ENCODE measurements around the gene TCN2. TPM values are rescaled to one million over a fixed set of nuclear protein-coding genes. Genes with fewer than 3 reads are reported as not detected.
A peak's percentile ranks its signal among the peaks of the same experiment; 100 is the strongest.

TCN2 gene
- total RNA-seq, 2 donors from 2014 or later, result 16.7 to 40.7 TPM

- TF ChIP-seq, protein P1, sequence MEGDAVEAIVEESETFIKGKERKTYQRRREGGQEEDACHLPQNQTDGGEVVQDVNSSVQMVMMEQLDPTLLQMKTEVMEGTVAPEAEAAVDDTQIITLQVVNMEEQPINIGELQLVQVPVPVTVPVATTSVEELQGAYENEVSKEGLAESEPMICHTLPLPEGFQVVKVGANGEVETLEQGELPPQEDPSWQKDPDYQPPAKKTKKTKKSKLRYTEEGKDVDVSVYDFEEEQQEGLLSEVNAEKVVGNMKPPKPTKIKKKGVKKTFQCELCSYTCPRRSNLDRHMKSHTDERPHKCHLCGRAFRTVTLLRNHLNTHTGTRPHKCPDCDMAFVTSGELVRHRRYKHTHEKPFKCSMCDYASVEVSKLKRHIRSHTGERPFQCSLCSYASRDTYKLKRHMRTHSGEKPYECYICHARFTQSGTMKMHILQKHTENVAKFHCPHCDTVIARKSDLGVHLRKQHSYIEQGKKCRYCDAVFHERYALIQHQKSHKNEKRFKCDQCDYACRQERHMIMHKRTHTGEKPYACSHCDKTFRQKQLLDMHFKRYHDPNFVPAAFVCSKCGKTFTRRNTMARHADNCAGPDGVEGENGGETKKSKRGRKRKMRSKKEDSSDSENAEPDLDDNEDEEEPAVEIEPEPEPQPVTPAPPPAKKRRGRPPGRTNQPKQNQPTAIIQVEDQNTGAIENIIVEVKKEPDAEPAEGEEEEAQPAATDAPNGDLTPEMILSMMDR (IDR thresholded peaks at IDR 0.05), result no peak
- no peak for TF ChIP-seq POLR2A (IDR thresholded peaks at IDR 0.05)
- TF ChIP-seq POLR2AphosphoS5 (IDR thresholded peaks at IDR 0.05), result peak; percentile 42
- Histone ChIP-seq H3K4me3 (no peak overlapping the region), H3K27me3 (replicated peaks; ENCODE audit: insufficient read depth) (no peaks in the 10 kb centered on the region), H3K27ac (peak overlapping the region; percentile 37 to 38), H3K9me3 (no peaks in the 10 kb centered on the region), H3K4me1 (replicated peaks) (no peaks in the 10 kb centered on the region), H3K36me3 (no peaks in the 10 kb centered on the region)
- no peak for DNase-seq (ENCODE audit: low spot score)
- WGBS, result 50% methylated on average over 17 of the region's 17 CpGs
- intact Hi-C loops (cut with DNase I), result no loop called here
Measured at GRCh38 chr22:30609260-30610185, 2.5 kb downstream of the TCN2 start.

- no peak overlapping the region for H3K4me3 ChIP-seq
- intact Hi-C loops (cut with DNase I), result no loop called here
- DNase-seq (ENCODE audit: low spot score), result no peak
- no peak overlapping the region for H3K27ac ChIP-seq
- 80% methylated on average over 7 of the region's 7 CpGs for WGBS
- no peaks in the 10 kb centered on the region for H3K27me3 ChIP-seq (replicated peaks; ENCODE audit: insufficient read depth)
- H3K9me3 ChIP-seq, result no peaks in the 10 kb centered on the region
- no peaks in the 10 kb centered on the region for H3K4me1 ChIP-seq (replicated peaks)
- no peaks in the 10 kb centered on the region for H3K36me3 ChIP-seq
- no peak for TF ChIP-seq POLR2AphosphoS5 (IDR thresholded peaks at IDR 0.05)
- TF ChIP-seq POLR2A (IDR thresholded peaks at IDR 0.05), result no peak
- TF ChIP-seq, protein P1 (IDR thresholded peaks at IDR 0.05), result no peak
Measured at GRCh38 chr22:30610299-30610698, 3.3 kb downstream of the TCN2 start.

- H3K4me3 ChIP-seq, result no peak overlapping the region
- no peak overlapping the region for H3K27ac ChIP-seq
- no peaks in the 10 kb centered on the region for H3K36me3 ChIP-seq
- TF ChIP-seq, protein P1 (IDR thresholded peaks at IDR 0.05), result no peak
- TF ChIP-seq POLR2A (IDR thresholded peaks at IDR 0.05), result no peak
- 98% methylated on average over 3 of the region's 3 CpGs for WGBS
- intact Hi-C loops (cut with DNase I), result no loop called here
- DNase-seq (ENCODE audit: low spot score), result no peak
- H3K9me3 ChIP-seq, result no peaks in the 10 kb centered on the region
- no peaks in the 10 kb centered on the region for H3K4me1 ChIP-seq (replicated peaks)
- no peaks in the 10 kb centered on the region for H3K27me3 ChIP-seq (replicated peaks; ENCODE audit: insufficient read depth)
Measured at GRCh38 chr22:30611197-30611596, 4.2 kb downstream of the TCN2 start.

- Histone ChIP-seq H3K36me3 (no peaks in the 10 kb centered on the region), H3K27me3 (replicated peaks; ENCODE audit: insufficient read depth) (no peaks in the 10 kb centered on the region), H3K9me3 (no peaks in the 10 kb centered on the region), H3K27ac (no peak overlapping the region), H3K4me1 (replicated peaks) (no peaks in the 10 kb centered on the region), H3K4me3 (no peak overlapping the region)
- intact Hi-C loops (cut with DNase I), result no loop called here
- no peak for DNase-seq (ENCODE audit: low spot score)
- WGBS, result 95% methylated on average over 8 of the region's 8 CpGs
- TF ChIP-seq POLR2A (IDR thresholded peaks at IDR 0.05), result no peak
- TF ChIP-seq POLR2AphosphoS5 (IDR thresholded peaks at IDR 0.05), result no peak
- TF ChIP-seq, protein P1 (IDR thresholded peaks at IDR 0.05), result no peak
Measured at GRCh38 chr22:30612789-30613188, 5.8 kb downstream of the TCN2 start.

GRCh38 chr22:30614268-30614667, 7.3 kb downstream of the TCN2 start:
- TF ChIP-seq POLR2A (IDR thresholded peaks at IDR 0.05) (no peak), POLR2AphosphoS5 (IDR thresholded peaks at IDR 0.05) (no peak)
- TF ChIP-seq, protein P1 (IDR thresholded peaks at IDR 0.05), result no peak
- no peaks in the 10 kb centered on the region for H3K36me3 ChIP-seq
- 89% methylated on average over 6 of the region's 7 CpGs for WGBS
- no peaks in the 10 kb centered on the region for H3K27me3 ChIP-seq (replicated peaks; ENCODE audit: insufficient read depth)
- H3K9me3 ChIP-seq, result no peaks in the 10 kb centered on the region
- DNase-seq (ENCODE audit: low spot score), result no peak
- no peaks in the 10 kb centered on the region for H3K4me1 ChIP-seq (replicated peaks)
- no peak overlapping the region for H3K27ac ChIP-seq
- H3K4me3 ChIP-seq, result no peak overlapping the region
- intact Hi-C loops (cut with DNase I), result no loop called here
